ENCODE results near the gene PPIP5K1.

The PPIP5K1 gene

DNA sequence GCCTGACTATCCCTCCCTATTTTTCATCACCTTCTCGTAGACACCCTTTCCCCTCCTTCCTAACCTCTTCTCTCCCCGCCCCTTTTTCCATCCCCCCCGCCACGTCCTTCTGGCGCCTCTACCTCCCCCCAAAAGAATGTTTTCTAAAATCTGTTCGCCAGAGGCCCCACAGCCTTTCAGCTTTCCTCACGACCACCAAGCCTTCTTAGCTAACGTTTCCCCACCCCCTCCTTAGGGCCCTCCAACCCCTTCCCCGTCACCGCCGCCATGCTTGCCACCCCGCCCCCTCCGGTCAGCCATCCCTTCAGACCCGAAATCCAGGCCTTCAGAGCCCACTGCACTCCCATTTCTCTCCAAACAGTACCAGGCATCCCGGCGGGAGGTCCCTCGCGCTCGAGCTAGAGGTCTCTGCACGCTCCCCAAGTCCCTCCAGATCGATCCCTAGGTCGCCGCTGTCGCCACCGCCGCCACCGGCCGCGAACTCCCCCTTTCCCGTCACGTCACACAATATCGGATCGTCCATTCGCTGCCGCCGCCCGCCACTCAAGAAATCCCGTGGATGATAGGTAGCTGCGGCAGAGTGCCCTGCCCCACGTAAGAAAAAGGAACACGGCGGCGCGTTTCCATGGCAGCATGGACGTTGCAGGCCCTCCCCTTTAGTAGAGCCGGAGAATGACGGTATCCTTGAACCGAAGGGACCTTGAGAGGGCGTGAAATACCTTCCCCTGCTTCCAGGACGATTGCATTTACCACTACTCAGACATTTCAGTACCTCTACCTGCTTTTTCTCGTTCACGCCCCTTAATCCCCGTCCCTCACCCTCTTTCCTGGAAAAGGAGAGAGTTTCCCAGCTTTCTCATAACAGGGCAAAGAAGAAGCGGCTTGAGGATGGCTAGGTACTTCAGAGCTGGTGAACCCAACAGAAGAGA, 97.1 kb downstream of the PPIP5K1 start, which contains the start of gene TP53BP1:
TP53BP1 (minus strand) TSS at position 484 of the 929 bp plus-strand sequence; CDS start at position 371, 113 bp downstream.
- peak; percentile 55 to 99 (median 92) for DNase-seq

- DNase-seq: no peak
Measured at GRCh38 chr15:43492266-43492665, 97.7 kb downstream of the PPIP5K1 start.

- DNase-seq: no peak
Measured at GRCh38 chr15:43489191-43489590, 100.8 kb downstream of the PPIP5K1 start.

DNA sequence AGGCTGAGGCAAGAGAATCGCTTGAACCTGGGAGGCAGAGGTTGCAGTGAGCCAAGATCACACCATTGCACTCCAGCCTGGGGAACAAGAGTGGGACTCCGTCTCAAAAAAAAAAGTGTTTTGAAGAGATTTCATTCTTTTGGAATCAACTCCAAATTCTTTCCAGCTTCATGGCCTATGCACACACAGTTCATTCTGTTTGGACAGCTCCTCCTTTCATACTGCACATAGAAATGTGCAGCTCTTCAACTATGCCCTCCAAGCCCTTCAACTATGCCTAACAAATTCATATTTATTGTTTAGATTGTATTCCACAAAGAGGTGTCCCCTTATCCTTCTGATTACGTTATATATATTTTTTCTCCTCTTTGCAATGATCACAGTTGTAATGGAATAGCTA, 101.2 kb downstream of the PPIP5K1 start:
- DNase-seq: no peak

GRCh38 chr15:43487271-43487895, 102.6 kb downstream of the PPIP5K1 start:
- DNase-seq: no peak

DNA sequence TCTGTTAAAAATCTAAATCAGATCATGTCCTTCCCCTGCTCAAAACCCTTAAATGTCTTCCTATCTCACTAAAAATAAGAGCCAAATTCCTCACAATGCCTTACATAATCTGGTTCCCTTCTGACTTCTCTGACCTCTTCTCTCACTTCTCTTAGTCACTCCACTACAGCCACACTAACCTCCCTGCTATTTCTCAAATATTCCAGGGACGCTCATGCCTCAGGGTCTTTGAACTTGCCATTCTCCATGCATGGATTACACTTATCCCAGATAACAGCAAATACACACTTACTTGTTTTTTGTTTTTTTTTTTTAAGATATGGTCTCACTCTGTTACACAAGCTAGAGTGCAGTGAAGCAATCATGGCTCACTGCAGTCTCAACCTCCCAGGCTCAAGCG, 105.6 kb downstream of the PPIP5K1 start:
- no peak for DNase-seq

Measured in amygdala (tissue), 56 donors.